IMR-90 (cell line): ENCODE measurements around the gene TUB. TPM values are rescaled to one million over a fixed set of nuclear protein-coding genes. Genes with fewer than 3 reads are reported as not detected.

Source experiments
- ATAC-seq: fragments of 200-7000 bp; cut with Tn5 transposase; 2 replicates; pipeline ENCODE4 v1.9.1; 2020; ENCODE audit warnings: low read depth, mild to moderate bottlenecking, moderate library complexity
- BruUV-seq: library from RNA; stranded (reverse); fragments of 400-500 nt; replicated peaks from 2 replicates; lab custom pipeline; 2021; lab: Mats Ljungman, UMichigan
- CTCF ChIA-PET: fragments of 300-600 bp; formaldehyde crosslinking; extraction: SDS; loops from one replicate; lab custom pipeline; 2021; ENCODE audit warnings: antibody characterized with exemption; lab: Yijun Ruan, JAX
- POLR2A ChIA-PET: fragments of 300-600 bp; sonication (Branson Sonifier 250); formaldehyde crosslinking; loops from one replicate; lab custom pipeline; 2022; ENCODE audit warnings: antibody characterized with exemption; ENCODE audit not compliant: unreplicated experiment; lab: Charles Lee
- DNase-seq: peaks from one replicate; pipeline ENCODE4 v3.0.0; 2013
- H2AFZ ChIP-seq: replicated peaks from 2 replicates; pipeline ENCODE3; 2013; ENCODE audit warnings: low read length, mild to moderate bottlenecking; ENCODE audit not compliant: poor library complexity
- H2AK5ac ChIP-seq: 2 replicates; pipeline ENCODE4 v1.6.1; 2013; ENCODE audit warnings: low read depth, low read length, inconsistent platforms
- H2AK9ac ChIP-seq: replicated peaks from 2 replicates; pipeline ENCODE3; 2013; ENCODE audit warnings: mild to moderate bottlenecking, low read depth, low read length, moderate library complexity; ENCODE audit not compliant: poor library complexity
- H2BK120ac ChIP-seq: 2 replicates; pipeline ENCODE4 v1.6.1; 2013; ENCODE audit warnings: low read depth, low read length, inconsistent platforms
- H2BK15ac ChIP-seq: 3 replicates; pipeline ENCODE4 v1.6.1; 2013; ENCODE audit warnings: low read depth, low read length, inconsistent platforms
- H2BK20ac ChIP-seq: 2 replicates; pipeline ENCODE4 v1.6.1; 2013; ENCODE audit warnings: low read depth, mild to moderate bottlenecking, inconsistent platforms, low read length, moderate library complexity
- H2BK5ac ChIP-seq: 2 replicates; pipeline ENCODE4 v1.6.1; 2013; ENCODE audit warnings: mild to moderate bottlenecking, low read depth, low read length, inconsistent platforms; ENCODE audit not compliant: poor library complexity, severe bottlenecking
- H3K14ac ChIP-seq: replicated peaks from 2 replicates; pipeline ENCODE4 v1.6.1; 2013; ENCODE audit warnings: low read depth, low read length, inconsistent platforms
- H3K18ac ChIP-seq: 2 replicates; pipeline ENCODE4 v1.6.1; 2013; ENCODE audit warnings: low read depth, low read length, control low read depth
- H3K23ac ChIP-seq: 2 replicates; pipeline ENCODE4 v1.6.1; 2013; ENCODE audit warnings: low read depth, low read length, inconsistent platforms
- H3K27ac ChIP-seq: 2 replicates; pipeline ENCODE4 v1.5.1; 2013; ENCODE audit warnings: mild to moderate bottlenecking, control low read depth, low read length; ENCODE audit not compliant: insufficient read depth
- H3K27me3 ChIP-seq: 2 replicates; pipeline ENCODE4 v1.6.1; 2013; ENCODE audit warnings: low read length; ENCODE audit not compliant: control insufficient read depth, insufficient read depth
- H3K36me3 ChIP-seq: 2 replicates; pipeline ENCODE4 v1.6.1; 2013; ENCODE audit warnings: low read length, mixed read lengths; ENCODE audit not compliant: control insufficient read depth, insufficient read depth
- H3K4ac ChIP-seq: 2 replicates; pipeline ENCODE4 v1.6.1; 2013; ENCODE audit warnings: low read depth, low read length, inconsistent platforms
- H3K4me1 ChIP-seq: 2 replicates; pipeline ENCODE4 v1.6.1; 2013; ENCODE audit warnings: low read length, mixed read lengths; ENCODE audit not compliant: control insufficient read depth, insufficient read depth
- H3K4me2 ChIP-seq: 2 replicates; pipeline ENCODE4 v1.6.1; 2013; ENCODE audit warnings: low read depth, mild to moderate bottlenecking, control low read depth, low read length, moderate library complexity
- H3K4me3 ChIP-seq: 2 replicates; pipeline ENCODE4 v1.5.1; 2013; ENCODE audit warnings: low read depth, mild to moderate bottlenecking, control low read depth, low read length, moderate library complexity; ENCODE audit not compliant: insufficient read depth
- H3K56ac ChIP-seq: 2 replicates; pipeline ENCODE4 v1.6.1; 2013; ENCODE audit warnings: low read length, inconsistent platforms; ENCODE audit not compliant: insufficient read depth; ENCODE audit errors: extremely low read depth
- H3K79me1 ChIP-seq, 2 experiments: 2 replicates each; pipeline ENCODE4 v1.6.1; 2013; ENCODE audit warnings: low read length in 2 of 2, inconsistent platforms in 1 of 2, low read depth in 1 of 2
- H3K9ac ChIP-seq: 2 replicates; pipeline ENCODE4 v1.6.1; 2013; ENCODE audit warnings: low read depth, low read length, control low read depth
- H3K9me1 ChIP-seq: 2 replicates; pipeline ENCODE4 v1.6.1; 2013; ENCODE audit warnings: low read length, inconsistent platforms; ENCODE audit not compliant: insufficient read depth
- H3K9me3 ChIP-seq: 2 replicates; pipeline ENCODE4 v1.6.1; 2013; ENCODE audit warnings: low read length; ENCODE audit not compliant: control insufficient read depth, insufficient read depth
- H4K20me1 ChIP-seq: 2 replicates; pipeline ENCODE4 v1.6.1; 2013; ENCODE audit warnings: low read length, inconsistent platforms; ENCODE audit not compliant: insufficient read depth
- H4K5ac ChIP-seq: 2 replicates; pipeline ENCODE4 v1.6.1; 2013; ENCODE audit warnings: mild to moderate bottlenecking, low read depth, low read length, control low read depth
- H4K8ac ChIP-seq, 2 experiments: 2 replicates each; pipeline ENCODE4 v1.6.1; 2013; ENCODE audit warnings: low read depth in 2 of 2, low read length in 2 of 2, control low read depth in 1 of 2, inconsistent platforms in 1 of 2
- H4K91ac ChIP-seq: 2 replicates; pipeline ENCODE4 v1.6.1; 2013; ENCODE audit warnings: low read depth, low read length, inconsistent platforms; ENCODE audit not compliant: insufficient read depth
- WGBS, 2 experiments: methylation state at CpG; one replicate each; pipeline versions ENCODE4 v1.1.5 to v1.1.7; 2013; ENCODE audit warnings: missing lambda C conversion rate in 2 of 2; ENCODE audit not compliant: insufficient read length in 1 of 2; ENCODE audit errors: extremely low coverage in 2 of 2; 5-methylcytosine and 5-hydroxymethylcytosine counted together
- dilution Hi-C: fragments of 300-500 bp; cut with HindIII; formaldehyde crosslinking; loops from one replicate; pipeline ENCODE4 v1.14.3; 2018; ENCODE audit warnings: low sequenced_read_pairs; ENCODE audit not compliant: unreplicated experiment
- in situ Hi-C: fragments of 300-500 bp; cut with MboI; formaldehyde crosslinking; loops from 3 replicates; pipeline ENCODE4 v1.14.3; 2019; ENCODE audit warnings: low sequenced_read_pairs, inconsistent platforms, mixed read lengths
- intact Hi-C: fragments of 100-400 bp; cut with micrococcal nuclease; formaldehyde crosslinking; loops from 2 replicates; pipeline ENCODE4 v1.10.0; 2022
- polyA plus RNA-seq, 3 experiments: library from polyadenylated mRNA; depleted of rRNA; stranded (reverse); fragments of >200 nt; gene quantifications; 2 replicates each; pipeline ENCODE4 v1.2.3, GENCODE V29; 2012; ENCODE audit warnings: low replicate concordance in 1 of 3
- total RNA-seq: library from RNA; depleted of rRNA; stranded (reverse); fragments of >200 nt; gene quantifications from 2 replicates; pipeline ENCODE4 v1.2.3, GENCODE V29; 2012
- TF ChIP-seq, protein P1 (sequence below): fragments of 150-350 bp; IDR thresholded peaks from 2 replicates; pipeline ENCODE4 v1.6.1; 2016; ENCODE audit warnings: low read depth, mild to moderate bottlenecking, low read length, moderate library complexity, borderline replicate concordance

Gene TUB
- total and polyA plus RNA-seq, 2 of the 4 experiments (the other 2 are of a cell fraction), result 11.8 to 12.9 TPM

DNA sequence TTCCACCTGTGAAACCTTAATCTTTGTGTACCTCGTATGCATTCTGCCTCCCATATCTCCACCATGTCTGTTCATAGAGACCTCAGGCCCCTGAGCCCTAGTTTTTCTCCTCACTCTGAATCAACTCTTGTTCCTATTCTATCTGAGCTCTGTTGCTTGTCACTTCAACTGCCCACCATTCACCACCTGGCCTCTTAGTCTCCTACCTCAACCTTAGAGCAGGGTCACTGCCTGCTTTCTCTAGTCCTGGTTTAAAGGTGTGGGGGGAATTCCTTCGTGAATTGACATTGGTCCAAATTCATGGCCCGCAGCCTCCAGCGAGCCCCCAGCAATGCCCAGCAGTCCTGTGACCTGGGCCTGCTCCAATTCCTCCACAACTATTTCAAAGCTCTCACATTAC lies 39.4 kb upstream of the TUB start:
- intact Hi-C loops (no loop called here), in situ Hi-C loops (no loop called here), dilution Hi-C loops (no loop called here)
- Histone ChIP-seq H2AK5ac (no peak overlapping the region), H3K18ac (no peak overlapping the region), H2BK5ac (no peak overlapping the region), H3K4me3 (no peak overlapping the region), H3K9me3 (no peaks in the 10 kb centered on the region), H3K14ac (no peak overlapping the region), H3K4me2 (no peak overlapping the region), H4K5ac (no peak overlapping the region), H3K9me1 (no peaks in the 10 kb centered on the region), H3K27me3 (peaks cover 10% of the 10 kb centered on the region), H3K36me3 (no peaks in the 10 kb centered on the region), H2AFZ (no peak overlapping the region), H3K27ac (no peak overlapping the region), H2BK15ac (no peak overlapping the region), H3K79me1 (no peaks in the 10 kb centered on the region), H2AK9ac (no peak overlapping the region), H4K20me1 (no peaks in the 10 kb centered on the region), H3K4me1 (no peaks in the 10 kb centered on the region), H2BK20ac (no peak overlapping the region), H3K9ac (no peak overlapping the region), H4K8ac (no peak overlapping the region), H3K4ac (no peak overlapping the region), H4K91ac (no peak overlapping the region), H3K56ac (no peak overlapping the region), H3K23ac (no peak overlapping the region), H2BK120ac (no peak overlapping the region)
- ChIA-PET POLR2A (no interaction called here), CTCF (interaction anchor here (1.0 kb wide), 1 partner anchor 9 kb away, joined by 3 read pairs; no protein-coding TSS in a partner anchor)
- TF ChIP-seq, protein P1, sequence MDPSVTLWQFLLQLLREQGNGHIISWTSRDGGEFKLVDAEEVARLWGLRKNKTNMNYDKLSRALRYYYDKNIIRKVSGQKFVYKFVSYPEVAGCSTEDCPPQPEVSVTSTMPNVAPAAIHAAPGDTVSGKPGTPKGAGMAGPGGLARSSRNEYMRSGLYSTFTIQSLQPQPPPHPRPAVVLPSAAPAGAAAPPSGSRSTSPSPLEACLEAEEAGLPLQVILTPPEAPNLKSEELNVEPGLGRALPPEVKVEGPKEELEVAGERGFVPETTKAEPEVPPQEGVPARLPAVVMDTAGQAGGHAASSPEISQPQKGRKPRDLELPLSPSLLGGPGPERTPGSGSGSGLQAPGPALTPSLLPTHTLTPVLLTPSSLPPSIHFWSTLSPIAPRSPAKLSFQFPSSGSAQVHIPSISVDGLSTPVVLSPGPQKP, result no peak
- WGBS, 2 experiments, result 86% methylated on average over 1 of the region's 4 CpGs; no CpG with 5 or more reads in 1 of the 2 experiments
- ATAC-seq (no peak), DNase-seq (no peak)
- BruUV-seq, result no TSS peak
